PFSK-1 (cell line): ENCODE results near the gene CLIP4.

Source experiments
- POLR2AphosphoS5 ChIP-seq: IDR thresholded peaks from 2 replicates; pipeline ENCODE4 v1.6.1; 2012; ENCODE audit warnings: low read depth, mild to moderate bottlenecking, control low read depth, low read length, moderate library complexity
- REST ChIP-seq, 2 experiments: IDR thresholded peaks; 2 replicates each; pipeline versions ENCODE4 v1.6.1 to v1.8.0; 2011 to 2012; ENCODE audit warnings: low read depth in 2 of 2, low read length in 2 of 2, control low read depth in 1 of 2, inconsistent platforms in 1 of 2, mild to moderate bottlenecking in 1 of 2, moderate library complexity in 1 of 2; ENCODE audit not compliant: insufficient read depth in 1 of 2
- TAF1 ChIP-seq: IDR thresholded peaks from 2 replicates; pipeline ENCODE4 v1.6.1; 2012; ENCODE audit warnings: low read length, control low read depth, borderline replicate concordance; ENCODE audit not compliant: insufficient read depth

- TF ChIP-seq POLR2AphosphoS5 (no peak), TAF1 (no peak), REST (IDR thresholded peaks at IDR 0.05; ENCODE audit: insufficient read depth in 1 of 2, low read depth in 2 of 2, low read length in 2 of 2) (no peak)
These were observed 2.1 kb upstream of the CLIP4 start for GRCh38 chr2:29113027-29113686.
